ENCODE data around the gene TSPAN31. TPM values are rescaled to one million over a fixed set of nuclear protein-coding genes. Genes with fewer than 3 reads are reported as not detected.
A peak's percentile ranks its signal among the peaks of the same experiment; 100 is the strongest.

The TSPAN31 gene
- total RNA-seq, 1 donor from 2014 or later = 21.5 TPM

GRCh38 chr12:57726884-57727757 lies 17.7 kb upstream of the TSPAN31 start:
- H3K27ac Mint-ChIP-seq (ENCODE audit: unreplicated experiment) = peak overlapping the region; percentile 45
- H3K27me3 Mint-ChIP-seq (ENCODE audit: low read depth) = peaks cover 3% of the 10 kb centered on the region

GRCh38 chr12:57727758-57728395 lies 17.0 kb upstream of the TSPAN31 start:
- Mint-ChIP-seq H3K4me3 (ENCODE audit: unreplicated experiment) (peak overlapping the region; percentile 33), H3K27me3 (ENCODE audit: low read depth) (peaks cover 5% of the 10 kb centered on the region), H3K36me3 (ENCODE audit: low read depth) (peaks cover 2% of the 10 kb centered on the region), H3K27ac (ENCODE audit: unreplicated experiment) (no peak overlapping the region), H3K4me1 (ENCODE audit: low read depth) (peaks cover 13% of the 10 kb centered on the region), H3K9me3 (ENCODE audit: low read depth) (no peaks in the 10 kb centered on the region)
- no peak for DNase-seq (ENCODE audit: low spot score)
- no peak for TF ChIP-seq CTCF (IDR thresholded peaks at IDR 0.05)

More at GRCh38 chr12:57726884-57727757, 17.7 kb upstream of the TSPAN31 start:
- Mint-ChIP-seq H3K36me3 (ENCODE audit: low read depth) (peaks cover 2% of the 10 kb centered on the region), H3K9me3 (ENCODE audit: low read depth) (no peaks in the 10 kb centered on the region), H3K4me1 (ENCODE audit: low read depth) (peaks cover 13% of the 10 kb centered on the region), H3K4me3 (ENCODE audit: unreplicated experiment) (peak overlapping the region; percentile 96)
- no peak for DNase-seq (ENCODE audit: low spot score)
- TF ChIP-seq CTCF (IDR thresholded peaks at IDR 0.05) = peak; percentile 32

GRCh38 chr12:57729321-57729844 lies 15.5 kb upstream of the TSPAN31 start:
- TF ChIP-seq CTCF (IDR thresholded peaks at IDR 0.05) = no peak
- H3K4me1 Mint-ChIP-seq (ENCODE audit: low read depth) = peaks cover 10% of the 10 kb centered on the region
- no peaks in the 10 kb centered on the region for H3K9me3 Mint-ChIP-seq (ENCODE audit: low read depth)
- peaks cover 2% of the 10 kb centered on the region for H3K36me3 Mint-ChIP-seq (ENCODE audit: low read depth)
- H3K4me3 Mint-ChIP-seq (ENCODE audit: unreplicated experiment) = no peak overlapping the region
- no peak for DNase-seq (ENCODE audit: low spot score)
- H3K27ac Mint-ChIP-seq (ENCODE audit: unreplicated experiment) = no peak overlapping the region
- peaks cover 7% of the 10 kb centered on the region for H3K27me3 Mint-ChIP-seq (ENCODE audit: low read depth)

- H3K27ac Mint-ChIP-seq (ENCODE audit: unreplicated experiment) = no peak overlapping the region
- DNase-seq (ENCODE audit: low spot score) = peak; percentile 82
- H3K36me3 Mint-ChIP-seq (ENCODE audit: low read depth) = peaks cover 2% of the 10 kb centered on the region
- peaks cover 11% of the 10 kb centered on the region for H3K4me1 Mint-ChIP-seq (ENCODE audit: low read depth)
- H3K4me3 Mint-ChIP-seq (ENCODE audit: unreplicated experiment) = no peak overlapping the region
- H3K9me3 Mint-ChIP-seq (ENCODE audit: low read depth) = no peaks in the 10 kb centered on the region
- TF ChIP-seq CTCF (IDR thresholded peaks at IDR 0.05) = no peak
- peaks cover 13% of the 10 kb centered on the region for H3K27me3 Mint-ChIP-seq (ENCODE audit: low read depth)
Measured at GRCh38 chr12:57730336-57731067, 14.3 kb upstream of the TSPAN31 start.

All from chondrocyte (in vitro differentiated cells).